Heart right ventricle (tissue), 16 donors: ENCODE results near the gene CPNE4. TPM values are rescaled to one million over a fixed set of nuclear protein-coding genes. Genes with fewer than 3 reads are reported as not detected.

Source experiments
- ATAC-seq, 8 donors: fragments of 200-7000 bp; cut with Tn5 transposase; one replicate each; pipeline ENCODE4 v1.9.1; 2020; ENCODE audit warnings: mild to moderate bottlenecking in 8 of 8, moderate library complexity in 8 of 8, moderate number of reproducible peaks in 1 of 8
- DNase-seq, 2 donors: peaks; one replicate each; pipeline ENCODE4 v3.0.0-alpha.2; 2020
- H3K27ac ChIP-seq, 10 donors: fragments of 200-600 bp; sonication (generic) in 2 of 10; one replicate each; pipeline versions ENCODE4 v1.5.0 to v1.8.0; 2020 to 2022; ENCODE audit warnings: mild to moderate bottlenecking in 3 of 10
- H3K27me3 ChIP-seq, 7 donors: fragments of 200-600 bp; one replicate each; pipeline ENCODE4 v1.8.0; 2021 to 2022; ENCODE audit warnings: mild to moderate bottlenecking in 2 of 7
- H3K36me3 ChIP-seq, 9 donors: fragments of 200-600 bp; sonication (generic) in 1 of 9; one replicate each; pipeline versions ENCODE4 v1.5.0 to v1.8.0; 2020 to 2022; ENCODE audit warnings: mild to moderate bottlenecking in 2 of 9
- H3K4me1 ChIP-seq, 9 donors: fragments of 200-600 bp; sonication (generic) in 1 of 9; one replicate each; pipeline versions ENCODE4 v1.5.0 to v1.8.0; 2020 to 2022; ENCODE audit warnings: mild to moderate bottlenecking in 4 of 9
- H3K4me3 ChIP-seq, 10 donors: fragments of 200-600 bp; sonication (generic) in 2 of 10; one replicate each; pipeline versions ENCODE4 v1.5.0 to v1.8.0; 2020 to 2022; ENCODE audit warnings: mild to moderate bottlenecking in 7 of 10, moderate library complexity in 2 of 10
- H3K9me3 ChIP-seq, 11 donors: fragments of 200-600 bp in 10 of 11; sonication (generic) in 2 of 11; one replicate each; pipeline versions ENCODE4 v1.5.0 to v1.8.0; 2013 to 2022; ENCODE audit warnings: mild to moderate bottlenecking in 2 of 11, control low read depth in 1 of 11, moderate library complexity in 1 of 11
- WGBS, 2 donors: extraction: QIAGEN DNeasy Blood & Tissue Kit; methylation state at CpG; one replicate each; pipeline ENCODE4 v1.1.7; 2013; ENCODE audit warnings: inconsistent platforms in 1 of 2; 5-methylcytosine and 5-hydroxymethylcytosine counted together
- intact Hi-C, 10 donors: fragments of 100-400 bp; cut with DNase I; formaldehyde crosslinking; loops; one replicate each; pipeline versions ENCODE4 v1.11.1 to v1.14.2; 2022
- polyA plus RNA-seq, 2 donors: library from polyadenylated mRNA; stranded (reverse); fragments of 200-250 nt; gene quantifications; one replicate each; pipeline ENCODE4 v1.2.3, GENCODE V29; 2013
- total RNA-seq, 10 donors: library from RNA; stranded (reverse); fragmentation: NEBNext Ultra II Directional in 3 of 10; extraction: Animal tissue kit (Norgen Biotek cat#: 25700) in 3 of 10; gene quantifications; one replicate each; pipeline versions ENCODE4 v1.2.1 to v1.2.4, GENCODE V29; 2021 to 2023
- TF ChIP-seq, protein P1 (sequence below), 9 donors: fragments of 200-600 bp; sonication (generic) in 2 of 9; IDR thresholded peaks; one replicate each; pipeline versions ENCODE4 v1.5.0 to v1.8.0; 2021 to 2022; ENCODE audit warnings: antibody characterized with exemption in 9 of 9, mild to moderate bottlenecking in 5 of 9, moderate library complexity in 1 of 9
- donor health status: Arrhythmogenic right ventricular cardiomyopathy.
- donor health status: ischemic (EF 13 %, LVEDD 7.1; RV severe dilation, severe dysfunction).
- donor health status: healthy with polysubstance abuse.
- donor health status: DM: no; HTN: yes; CAD: no.
- donor health status: DM: no; HTN: no; CAD: no.
- donor health status: ischemic (EF 25% LVEDD 6.9; RV normal size, moderate dysfunction).
- donor health status: ischemic (EF 25% LVEDD 5.7; RV mildly dilated, moderate dysfunction).
- donor health status: healthy.
- donor health status: DM: yes; HTN: yes; CAD: no.
- donor health status: Ischemic cardiomyopathy.
- donor health status: ischemic (EF 35%, LVEDD 5.7; RV mildly dilated, moderate dysfunction).
- donor health status: nonischemic (EF 11% LVEDD 7.7; RV severe dilation, severe dysfunction).
- donor health status: DM: yes; HTN: yes; CAD: no.
- donor health status: PGD.
- donor health status: ischemic (EF 29% LVEDD 5.4; RV normal size, mild dysfunction).
- donor health status: nonischemic (EF 23%, LVEDD 6.1; RV moderate dilation, normal function).

The CPNE4 gene
- total and polyA plus RNA-seq, 12 donors: 1.5 to 116 (median 24.8) TPM

DNA sequence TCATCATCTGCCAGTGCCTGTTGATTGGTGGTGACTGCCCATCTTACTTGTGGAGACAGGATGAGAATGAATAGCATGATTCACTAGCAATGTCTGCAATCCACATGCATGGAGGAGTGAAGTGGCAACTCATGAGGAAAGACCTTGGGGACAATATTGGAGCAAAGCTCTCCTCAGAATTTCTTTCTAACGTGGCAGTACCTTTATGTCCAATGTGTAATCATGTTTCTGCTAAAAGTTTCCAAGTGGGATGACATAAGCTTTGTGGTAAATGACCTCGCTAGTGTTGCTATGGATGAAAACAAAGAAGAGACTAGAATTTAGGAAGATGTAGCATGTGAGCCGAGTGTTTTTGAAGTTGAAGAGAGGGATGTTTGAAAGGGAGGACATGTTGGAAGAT is 117.8 kb downstream of the CPNE4 start:
- H3K4me3 ChIP-seq: no peak overlapping the region
- no peak for ATAC-seq
- no peak for DNase-seq
- TF ChIP-seq, protein P1, sequence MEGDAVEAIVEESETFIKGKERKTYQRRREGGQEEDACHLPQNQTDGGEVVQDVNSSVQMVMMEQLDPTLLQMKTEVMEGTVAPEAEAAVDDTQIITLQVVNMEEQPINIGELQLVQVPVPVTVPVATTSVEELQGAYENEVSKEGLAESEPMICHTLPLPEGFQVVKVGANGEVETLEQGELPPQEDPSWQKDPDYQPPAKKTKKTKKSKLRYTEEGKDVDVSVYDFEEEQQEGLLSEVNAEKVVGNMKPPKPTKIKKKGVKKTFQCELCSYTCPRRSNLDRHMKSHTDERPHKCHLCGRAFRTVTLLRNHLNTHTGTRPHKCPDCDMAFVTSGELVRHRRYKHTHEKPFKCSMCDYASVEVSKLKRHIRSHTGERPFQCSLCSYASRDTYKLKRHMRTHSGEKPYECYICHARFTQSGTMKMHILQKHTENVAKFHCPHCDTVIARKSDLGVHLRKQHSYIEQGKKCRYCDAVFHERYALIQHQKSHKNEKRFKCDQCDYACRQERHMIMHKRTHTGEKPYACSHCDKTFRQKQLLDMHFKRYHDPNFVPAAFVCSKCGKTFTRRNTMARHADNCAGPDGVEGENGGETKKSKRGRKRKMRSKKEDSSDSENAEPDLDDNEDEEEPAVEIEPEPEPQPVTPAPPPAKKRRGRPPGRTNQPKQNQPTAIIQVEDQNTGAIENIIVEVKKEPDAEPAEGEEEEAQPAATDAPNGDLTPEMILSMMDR (IDR thresholded peaks at IDR 0.05): no peak
- H3K36me3 ChIP-seq: no peaks in the 10 kb centered on the region
- H3K27ac ChIP-seq: no peak overlapping the region
- H3K4me1 ChIP-seq: no peaks in the 10 kb centered on the region
- peaks cover 0 to 10% (median 0%) of the 10 kb centered on the region in 7 donors for H3K27me3 ChIP-seq
- intact Hi-C loops: no loop called here
- H3K9me3 ChIP-seq: no peaks in the 10 kb centered on the region
- WGBS, 2 donors: 72 to 80% methylated on average over 3 of the region's 3 CpGs

DNA sequence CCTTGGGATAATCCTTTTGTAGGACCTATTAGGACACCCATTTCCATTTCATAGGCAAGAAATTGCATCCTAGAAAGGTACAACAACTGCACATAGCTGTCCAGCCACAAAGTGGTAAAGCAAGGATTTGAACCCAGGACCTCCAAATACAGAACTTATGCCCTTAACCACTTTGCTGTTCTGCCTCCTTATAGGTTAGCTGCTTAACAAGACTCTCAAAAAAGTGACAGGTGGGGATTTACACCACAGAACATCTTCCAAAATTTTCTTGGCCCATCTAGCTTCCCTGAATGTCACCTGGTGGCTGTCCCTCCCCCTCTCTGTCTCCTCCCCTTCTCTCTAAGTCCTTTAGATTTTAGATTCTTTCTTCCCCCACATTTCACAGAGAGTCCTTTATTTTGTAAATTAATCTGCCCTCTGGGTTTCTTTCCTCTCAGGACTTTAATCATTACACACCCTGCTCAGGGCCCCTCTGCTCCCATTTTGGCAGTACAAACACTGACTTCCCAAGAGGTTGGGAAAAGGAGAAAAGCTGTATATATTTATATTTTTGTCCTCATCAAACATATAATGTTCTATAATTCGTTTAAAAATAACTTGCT is 120.6 kb downstream of the CPNE4 start:
- DNase-seq (no peak), ATAC-seq (no peak)
- H3K4me1 ChIP-seq: no peaks in the 10 kb centered on the region
- no peaks in the 10 kb centered on the region for H3K36me3 ChIP-seq
- H3K9me3 ChIP-seq: no peaks in the 10 kb centered on the region
- H3K4me3 ChIP-seq: no peak overlapping the region
- WGBS, 2 donors: 72 to 73% methylated on average over 1 of the region's 1 CpG
- TF ChIP-seq, protein P1 (IDR thresholded peaks at IDR 0.05): no peak
- no peak overlapping the region for H3K27ac ChIP-seq
- peaks cover 0 to 21% (median 0%) of the 10 kb centered on the region in 7 donors for H3K27me3 ChIP-seq
- intact Hi-C loops: no loop called here

GRCh38 chr3:131912255-131912654 is 122.6 kb downstream of the CPNE4 start:
- WGBS, 2 donors: 40 to 63% methylated on average over 2 of the region's 2 CpGs
- intact Hi-C loops: no loop called here
- ATAC-seq (no peak), DNase-seq (no peak)
- H3K36me3 ChIP-seq: no peaks in the 10 kb centered on the region
- H3K4me1 ChIP-seq: no peaks in the 10 kb centered on the region
- H3K9me3 ChIP-seq: no peaks in the 10 kb centered on the region
- H3K4me3 ChIP-seq: no peak overlapping the region
- H3K27me3 ChIP-seq: peaks cover 0 to 21% (median 0%) of the 10 kb centered on the region in 7 donors
- TF ChIP-seq, protein P1 (IDR thresholded peaks at IDR 0.05): no peak
- no peak overlapping the region for H3K27ac ChIP-seq

GRCh38 chr3:131907796-131908195 is 127.0 kb downstream of the CPNE4 start:
- DNase-seq (no peak), ATAC-seq (no peak)
- H3K4me1 ChIP-seq: no peaks in the 10 kb centered on the region
- no peak overlapping the region for H3K27ac ChIP-seq
- H3K4me3 ChIP-seq: no peak overlapping the region
- H3K36me3 ChIP-seq: no peaks in the 10 kb centered on the region
- no peaks in the 10 kb centered on the region for H3K9me3 ChIP-seq
- TF ChIP-seq, protein P1 (IDR thresholded peaks at IDR 0.05): no peak
- H3K27me3 ChIP-seq: peaks cover 0 to 11% (median 0%) of the 10 kb centered on the region in 7 donors
- WGBS, 2 donors: 76 to 82% methylated on average over 1 of the region's 1 CpG
- intact Hi-C loops: loop anchor here in 1 of 10 donors (1.0 kb wide), 1 partner anchor 14 kb away; no protein-coding TSS in a partner anchor
